ENCODE data around the gene EEA1.
"Not testable (repeated sequence)": the region's sequence is repeated elsewhere in the genome, so short reads cannot be mapped to it uniquely, and the experiment has no call there.

- TF ChIP-seq, protein P1, sequence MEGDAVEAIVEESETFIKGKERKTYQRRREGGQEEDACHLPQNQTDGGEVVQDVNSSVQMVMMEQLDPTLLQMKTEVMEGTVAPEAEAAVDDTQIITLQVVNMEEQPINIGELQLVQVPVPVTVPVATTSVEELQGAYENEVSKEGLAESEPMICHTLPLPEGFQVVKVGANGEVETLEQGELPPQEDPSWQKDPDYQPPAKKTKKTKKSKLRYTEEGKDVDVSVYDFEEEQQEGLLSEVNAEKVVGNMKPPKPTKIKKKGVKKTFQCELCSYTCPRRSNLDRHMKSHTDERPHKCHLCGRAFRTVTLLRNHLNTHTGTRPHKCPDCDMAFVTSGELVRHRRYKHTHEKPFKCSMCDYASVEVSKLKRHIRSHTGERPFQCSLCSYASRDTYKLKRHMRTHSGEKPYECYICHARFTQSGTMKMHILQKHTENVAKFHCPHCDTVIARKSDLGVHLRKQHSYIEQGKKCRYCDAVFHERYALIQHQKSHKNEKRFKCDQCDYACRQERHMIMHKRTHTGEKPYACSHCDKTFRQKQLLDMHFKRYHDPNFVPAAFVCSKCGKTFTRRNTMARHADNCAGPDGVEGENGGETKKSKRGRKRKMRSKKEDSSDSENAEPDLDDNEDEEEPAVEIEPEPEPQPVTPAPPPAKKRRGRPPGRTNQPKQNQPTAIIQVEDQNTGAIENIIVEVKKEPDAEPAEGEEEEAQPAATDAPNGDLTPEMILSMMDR (IDR thresholded peaks at IDR 0.05 in 2 of 3, conservative IDR thresholded peaks at IDR 0.05 in 1 of 3; ENCODE audit: control insufficient read depth in 2 of 3, extremely low read depth in 1 of 3, insufficient read depth in 1 of 3, low read depth in 3 of 3, low read length in 3 of 3): not testable (repeated sequence)
- not testable (repeated sequence) for TF ChIP-seq POLR2A (IDR thresholded peaks at IDR 0.05; ENCODE audit: low read depth, low read length); MYC (IDR thresholded peaks at IDR 0.05; ENCODE audit: insufficient read depth, insufficient read length, insufficient replicate concordance, low read length, severe bottlenecking); RAD21 (IDR thresholded peaks at IDR 0.05; ENCODE audit: insufficient read depth, low read depth, low read length); TARDBP (IDR thresholded peaks at IDR 0.05; ENCODE audit: borderline replicate concordance); EGR1 (IDR thresholded peaks at IDR 0.05; ENCODE audit: borderline replicate concordance in 1 of 2, low read depth in 2 of 2, low read length in 2 of 2); NRF1 (conservative IDR thresholded peaks at IDR 0.05; ENCODE audit: low read depth, low read length); HDAC2 (IDR thresholded peaks at IDR 0.05); SRF (IDR thresholded peaks at IDR 0.05; ENCODE audit: low read depth in 2 of 2, low read length in 2 of 2); ZSCAN29 (IDR thresholded peaks at IDR 0.05); EZH2 (IDR thresholded peaks at IDR 0.05; ENCODE audit: borderline replicate concordance, control insufficient read depth, low read depth, low read length); ZNF592 (IDR thresholded peaks at IDR 0.05)
- TF ChIP-seq, protein P2, sequence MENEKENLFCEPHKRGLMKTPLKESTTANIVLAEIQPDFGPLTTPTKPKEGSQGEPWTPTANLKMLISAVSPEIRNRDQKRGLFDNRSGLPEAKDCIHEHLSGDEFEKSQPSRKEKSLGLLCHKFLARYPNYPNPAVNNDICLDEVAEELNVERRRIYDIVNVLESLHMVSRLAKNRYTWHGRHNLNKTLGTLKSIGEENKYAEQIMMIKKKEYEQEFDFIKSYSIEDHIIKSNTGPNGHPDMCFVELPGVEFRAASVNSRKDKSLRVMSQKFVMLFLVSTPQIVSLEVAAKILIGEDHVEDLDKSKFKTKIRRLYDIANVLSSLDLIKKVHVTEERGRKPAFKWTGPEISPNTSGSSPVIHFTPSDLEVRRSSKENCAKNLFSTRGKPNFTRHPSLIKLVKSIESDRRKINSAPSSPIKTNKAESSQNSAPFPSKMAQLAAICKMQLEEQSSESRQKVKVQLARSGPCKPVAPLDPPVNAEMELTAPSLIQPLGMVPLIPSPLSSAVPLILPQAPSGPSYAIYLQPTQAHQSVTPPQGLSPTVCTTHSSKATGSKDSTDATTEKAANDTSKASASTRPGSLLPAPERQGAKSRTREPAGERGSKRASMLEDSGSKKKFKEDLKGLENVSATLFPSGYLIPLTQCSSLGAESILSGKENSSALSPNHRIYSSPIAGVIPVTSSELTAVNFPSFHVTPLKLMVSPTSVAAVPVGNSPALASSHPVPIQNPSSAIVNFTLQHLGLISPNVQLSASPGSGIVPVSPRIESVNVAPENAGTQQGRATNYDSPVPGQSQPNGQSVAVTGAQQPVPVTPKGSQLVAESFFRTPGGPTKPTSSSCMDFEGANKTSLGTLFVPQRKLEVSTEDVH (IDR thresholded peaks at IDR 0.05; ENCODE audit: low read depth, partially characterized antibody): not testable (repeated sequence)
Measured at GRCh38 chr12:92794356-92794755, 134.7 kb downstream of the EEA1 start.
